Mucosa of stomach (tissue), 1 donor: Measurements from ENCODE around the gene CTIF.

Source experiments
- H3K27me3 ChIP-seq: one replicate; pipeline ENCODE4 v1.7.0; 2013; ENCODE audit warnings: mild to moderate bottlenecking, low read length; ENCODE audit not compliant: control insufficient read depth, insufficient read depth
- H3K36me3 ChIP-seq: one replicate; pipeline ENCODE4 v1.7.0; 2013; ENCODE audit warnings: low read length; ENCODE audit not compliant: control insufficient read depth, insufficient read depth
- H3K4me1 ChIP-seq: one replicate; pipeline ENCODE4 v1.7.0; 2013; ENCODE audit warnings: mild to moderate bottlenecking, low read length; ENCODE audit not compliant: control insufficient read depth, insufficient read depth
- H3K4me3 ChIP-seq: one replicate; pipeline ENCODE4 v1.7.0; 2013; ENCODE audit warnings: low read length
- H3K9ac ChIP-seq: one replicate; pipeline ENCODE4 v1.7.0; 2013; ENCODE audit warnings: mild to moderate bottlenecking, low read length, moderate library complexity
- H3K9me3 ChIP-seq: one replicate; pipeline ENCODE4 v1.7.0; 2013; ENCODE audit warnings: mild to moderate bottlenecking, low read length, moderate library complexity; ENCODE audit not compliant: control insufficient read depth
- donor health status: Pancreatic carcinoma.

The CTIF gene

GRCh38 chr18:48721312-48721711 lies 182.5 kb downstream of the CTIF start:
- Histone ChIP-seq H3K9ac (no peak overlapping the region), H3K4me1 (no peaks in the 10 kb centered on the region), H3K36me3 (no peaks in the 10 kb centered on the region), H3K4me3 (no peak overlapping the region), H3K27me3 (no peaks in the 10 kb centered on the region), H3K9me3 (no peaks in the 10 kb centered on the region)

GRCh38 chr18:48723016-48723415 lies 184.2 kb downstream of the CTIF start:
- Histone ChIP-seq H3K4me3 (no peak overlapping the region), H3K4me1 (no peaks in the 10 kb centered on the region), H3K9me3 (no peaks in the 10 kb centered on the region), H3K9ac (no peak overlapping the region), H3K27me3 (no peaks in the 10 kb centered on the region), H3K36me3 (no peaks in the 10 kb centered on the region)

GRCh38 chr18:48723837-48724236 lies 185.0 kb downstream of the CTIF start:
- no peaks in the 10 kb centered on the region for H3K27me3 ChIP-seq
- no peaks in the 10 kb centered on the region for H3K36me3 ChIP-seq
- no peaks in the 10 kb centered on the region for H3K9me3 ChIP-seq
- H3K4me3 ChIP-seq: no peak overlapping the region
- H3K9ac ChIP-seq: no peak overlapping the region
- no peaks in the 10 kb centered on the region for H3K4me1 ChIP-seq

GRCh38 chr18:48724442-48724841 lies 185.6 kb downstream of the CTIF start:
- Histone ChIP-seq H3K9ac (no peak overlapping the region), H3K27me3 (no peaks in the 10 kb centered on the region), H3K4me1 (no peaks in the 10 kb centered on the region), H3K4me3 (no peak overlapping the region), H3K36me3 (no peaks in the 10 kb centered on the region), H3K9me3 (no peaks in the 10 kb centered on the region)

GRCh38 chr18:48724939-48725338 lies 186.1 kb downstream of the CTIF start:
- H3K27me3 ChIP-seq: no peaks in the 10 kb centered on the region
- no peaks in the 10 kb centered on the region for H3K9me3 ChIP-seq
- no peak overlapping the region for H3K4me3 ChIP-seq
- no peaks in the 10 kb centered on the region for H3K36me3 ChIP-seq
- no peaks in the 10 kb centered on the region for H3K4me1 ChIP-seq
- H3K9ac ChIP-seq: no peak overlapping the region

- H3K4me1 ChIP-seq: no peaks in the 10 kb centered on the region
Observed at GRCh38 chr18:48725562-48725961, 186.7 kb downstream of the CTIF start.

GRCh38 chr18:48727681-48728080 lies 188.8 kb downstream of the CTIF start:
- Histone ChIP-seq H3K9me3 (no peaks in the 10 kb centered on the region), H3K36me3 (no peaks in the 10 kb centered on the region), H3K4me3 (no peak overlapping the region), H3K9ac (no peak overlapping the region), H3K27me3 (no peaks in the 10 kb centered on the region), H3K4me1 (no peaks in the 10 kb centered on the region)

More at GRCh38 chr18:48725562-48725961, 186.7 kb downstream of the CTIF start:
- no peaks in the 10 kb centered on the region for H3K9me3 ChIP-seq
- H3K36me3 ChIP-seq: no peaks in the 10 kb centered on the region
- no peak overlapping the region for H3K9ac ChIP-seq
- no peaks in the 10 kb centered on the region for H3K27me3 ChIP-seq
- H3K4me3 ChIP-seq: no peak overlapping the region

- no peaks in the 10 kb centered on the region for H3K9me3 ChIP-seq
- no peak overlapping the region for H3K9ac ChIP-seq
- H3K4me3 ChIP-seq: no peak overlapping the region
Observed at GRCh38 chr18:48728204-48728833, 189.5 kb downstream of the CTIF start.

GRCh38 chr18:48729404-48729803 lies 190.6 kb downstream of the CTIF start:
- H3K27me3 ChIP-seq: no peaks in the 10 kb centered on the region
- no peak overlapping the region for H3K4me3 ChIP-seq
- no peaks in the 10 kb centered on the region for H3K36me3 ChIP-seq
- no peaks in the 10 kb centered on the region for H3K9me3 ChIP-seq
- H3K9ac ChIP-seq: no peak overlapping the region
- no peaks in the 10 kb centered on the region for H3K4me1 ChIP-seq

More at GRCh38 chr18:48728204-48728833, 189.5 kb downstream of the CTIF start:
- Histone ChIP-seq H3K4me1 (no peaks in the 10 kb centered on the region), H3K27me3 (no peaks in the 10 kb centered on the region), H3K36me3 (no peaks in the 10 kb centered on the region)

GRCh38 chr18:48730010-48730409 lies 191.2 kb downstream of the CTIF start:
- H3K4me3 ChIP-seq: no peak overlapping the region
- no peak overlapping the region for H3K9ac ChIP-seq
- H3K9me3 ChIP-seq: no peaks in the 10 kb centered on the region
- H3K36me3 ChIP-seq: no peaks in the 10 kb centered on the region
- no peaks in the 10 kb centered on the region for H3K27me3 ChIP-seq
- H3K4me1 ChIP-seq: no peaks in the 10 kb centered on the region

- H3K4me1 ChIP-seq: no peaks in the 10 kb centered on the region
- H3K9ac ChIP-seq: no peak overlapping the region
- no peak overlapping the region for H3K4me3 ChIP-seq
- no peaks in the 10 kb centered on the region for H3K36me3 ChIP-seq
- H3K9me3 ChIP-seq: no peaks in the 10 kb centered on the region
- no peaks in the 10 kb centered on the region for H3K27me3 ChIP-seq
Observed at GRCh38 chr18:48732767-48733424, 194.1 kb downstream of the CTIF start.

- H3K36me3 ChIP-seq: no peaks in the 10 kb centered on the region
- no peaks in the 10 kb centered on the region for H3K4me1 ChIP-seq
- H3K27me3 ChIP-seq: no peaks in the 10 kb centered on the region
- H3K9me3 ChIP-seq: no peaks in the 10 kb centered on the region
- no peak overlapping the region for H3K9ac ChIP-seq
- H3K4me3 ChIP-seq: no peak overlapping the region
Observed at GRCh38 chr18:48733643-48734253, 194.9 kb downstream of the CTIF start.
